ENCODE data around the gene CAV1.

- no peak for TF ChIP-seq CTCF (IDR thresholded peaks at IDR 0.05)
- TF ChIP-seq ZFX (IDR thresholded peaks at IDR 0.05; ENCODE audit: borderline replicate concordance) = no peak
These were observed 47.2 kb downstream of the CAV1 start for GRCh38 chr7:116572036-116572435.
